ENCODE measurements around the gene TLCD1. TPM values are rescaled to one million over a fixed set of nuclear protein-coding genes. Genes with fewer than 3 reads are reported as not detected.

TLCD1 gene
- total and polyA plus RNA-seq, 10 of the 15 experiments (the other 5 are each of a cell fraction or from before 2014, with no cell fraction given), result 2.9 to 19.8 (median 7.7) TPM

DNA sequence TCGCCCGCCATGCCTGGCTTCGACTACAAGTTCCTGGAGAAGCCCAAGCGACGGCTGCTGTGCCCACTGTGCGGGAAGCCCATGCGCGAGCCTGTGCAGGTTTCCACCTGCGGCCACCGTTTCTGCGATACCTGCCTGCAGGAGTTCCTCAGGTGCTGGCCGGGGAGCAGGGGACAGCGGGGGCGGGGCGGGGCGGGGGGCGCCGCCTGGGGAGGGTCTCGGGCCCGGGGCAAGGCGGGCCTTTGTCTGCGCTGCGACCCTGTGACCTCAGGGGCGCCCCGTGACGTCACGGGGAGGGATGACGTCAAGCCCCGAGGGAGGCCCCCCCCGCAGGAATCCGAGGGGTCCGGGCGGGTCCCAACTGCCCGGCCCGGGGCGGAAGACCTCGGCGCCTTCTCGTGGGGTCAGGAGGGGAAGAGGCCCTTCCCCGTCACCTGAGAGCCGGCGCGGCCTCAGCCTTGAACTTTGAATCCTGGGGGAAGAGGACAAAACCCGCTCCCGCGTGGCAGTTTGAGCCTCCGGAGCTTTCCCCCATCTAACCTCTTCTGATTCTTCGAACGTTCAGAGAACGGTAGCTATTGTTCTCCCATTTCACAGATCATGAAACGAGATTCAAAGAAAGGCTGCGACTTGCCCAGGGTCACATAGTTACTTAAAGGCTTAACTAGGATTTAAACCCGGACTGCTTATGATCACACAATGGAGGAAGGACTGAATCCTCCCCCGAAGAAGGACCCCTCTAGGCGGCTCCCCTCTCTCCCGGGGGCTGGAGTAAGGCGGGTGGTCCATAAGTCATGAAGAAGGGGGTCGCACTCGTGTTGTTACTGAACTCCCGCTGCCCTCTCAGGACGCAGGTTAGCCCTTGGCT lies 18.3 kb upstream of the TLCD1 start (continued):
- TF ChIP-seq, protein P1, sequence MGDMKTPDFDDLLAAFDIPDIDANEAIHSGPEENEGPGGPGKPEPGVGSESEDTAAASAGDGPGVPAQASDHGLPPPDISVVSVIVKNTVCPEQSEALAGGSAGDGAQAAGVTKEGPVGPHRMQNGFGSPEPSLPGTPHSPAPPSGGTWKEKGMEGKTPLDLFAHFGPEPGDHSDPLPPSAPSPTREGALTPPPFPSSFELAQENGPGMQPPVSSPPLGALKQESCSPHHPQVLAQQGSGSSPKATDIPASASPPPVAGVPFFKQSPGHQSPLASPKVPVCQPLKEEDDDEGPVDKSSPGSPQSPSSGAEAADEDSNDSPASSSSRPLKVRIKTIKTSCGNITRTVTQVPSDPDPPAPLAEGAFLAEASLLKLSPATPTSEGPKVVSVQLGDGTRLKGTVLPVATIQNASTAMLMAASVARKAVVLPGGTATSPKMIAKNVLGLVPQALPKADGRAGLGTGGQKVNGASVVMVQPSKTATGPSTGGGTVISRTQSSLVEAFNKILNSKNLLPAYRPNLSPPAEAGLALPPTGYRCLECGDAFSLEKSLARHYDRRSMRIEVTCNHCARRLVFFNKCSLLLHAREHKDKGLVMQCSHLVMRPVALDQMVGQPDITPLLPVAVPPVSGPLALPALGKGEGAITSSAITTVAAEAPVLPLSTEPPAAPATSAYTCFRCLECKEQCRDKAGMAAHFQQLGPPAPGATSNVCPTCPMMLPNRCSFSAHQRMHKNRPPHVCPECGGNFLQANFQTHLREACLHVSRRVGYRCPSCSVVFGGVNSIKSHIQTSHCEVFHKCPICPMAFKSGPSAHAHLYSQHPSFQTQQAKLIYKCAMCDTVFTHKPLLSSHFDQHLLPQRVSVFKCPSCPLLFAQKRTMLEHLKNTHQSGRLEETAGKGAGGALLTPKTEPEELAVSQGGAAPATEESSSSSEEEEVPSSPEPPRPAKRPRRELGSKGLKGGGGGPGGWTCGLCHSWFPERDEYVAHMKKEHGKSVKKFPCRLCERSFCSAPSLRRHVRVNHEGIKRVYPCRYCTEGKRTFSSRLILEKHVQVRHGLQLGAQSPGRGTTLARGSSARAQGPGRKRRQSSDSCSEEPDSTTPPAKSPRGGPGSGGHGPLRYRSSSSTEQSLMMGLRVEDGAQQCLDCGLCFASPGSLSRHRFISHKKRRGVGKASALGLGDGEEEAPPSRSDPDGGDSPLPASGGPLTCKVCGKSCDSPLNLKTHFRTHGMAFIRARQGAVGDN (IDR thresholded peaks at IDR 0.05), result 0 out of 2 replicates have a peak, but pooled peaks have one; percentile 62
- TF ChIP-seq SRF (IDR thresholded peaks at IDR 0.05; ENCODE audit: low read depth in 2 of 2, low read length in 2 of 2), result no peak
- TF ChIP-seq, protein P2, sequence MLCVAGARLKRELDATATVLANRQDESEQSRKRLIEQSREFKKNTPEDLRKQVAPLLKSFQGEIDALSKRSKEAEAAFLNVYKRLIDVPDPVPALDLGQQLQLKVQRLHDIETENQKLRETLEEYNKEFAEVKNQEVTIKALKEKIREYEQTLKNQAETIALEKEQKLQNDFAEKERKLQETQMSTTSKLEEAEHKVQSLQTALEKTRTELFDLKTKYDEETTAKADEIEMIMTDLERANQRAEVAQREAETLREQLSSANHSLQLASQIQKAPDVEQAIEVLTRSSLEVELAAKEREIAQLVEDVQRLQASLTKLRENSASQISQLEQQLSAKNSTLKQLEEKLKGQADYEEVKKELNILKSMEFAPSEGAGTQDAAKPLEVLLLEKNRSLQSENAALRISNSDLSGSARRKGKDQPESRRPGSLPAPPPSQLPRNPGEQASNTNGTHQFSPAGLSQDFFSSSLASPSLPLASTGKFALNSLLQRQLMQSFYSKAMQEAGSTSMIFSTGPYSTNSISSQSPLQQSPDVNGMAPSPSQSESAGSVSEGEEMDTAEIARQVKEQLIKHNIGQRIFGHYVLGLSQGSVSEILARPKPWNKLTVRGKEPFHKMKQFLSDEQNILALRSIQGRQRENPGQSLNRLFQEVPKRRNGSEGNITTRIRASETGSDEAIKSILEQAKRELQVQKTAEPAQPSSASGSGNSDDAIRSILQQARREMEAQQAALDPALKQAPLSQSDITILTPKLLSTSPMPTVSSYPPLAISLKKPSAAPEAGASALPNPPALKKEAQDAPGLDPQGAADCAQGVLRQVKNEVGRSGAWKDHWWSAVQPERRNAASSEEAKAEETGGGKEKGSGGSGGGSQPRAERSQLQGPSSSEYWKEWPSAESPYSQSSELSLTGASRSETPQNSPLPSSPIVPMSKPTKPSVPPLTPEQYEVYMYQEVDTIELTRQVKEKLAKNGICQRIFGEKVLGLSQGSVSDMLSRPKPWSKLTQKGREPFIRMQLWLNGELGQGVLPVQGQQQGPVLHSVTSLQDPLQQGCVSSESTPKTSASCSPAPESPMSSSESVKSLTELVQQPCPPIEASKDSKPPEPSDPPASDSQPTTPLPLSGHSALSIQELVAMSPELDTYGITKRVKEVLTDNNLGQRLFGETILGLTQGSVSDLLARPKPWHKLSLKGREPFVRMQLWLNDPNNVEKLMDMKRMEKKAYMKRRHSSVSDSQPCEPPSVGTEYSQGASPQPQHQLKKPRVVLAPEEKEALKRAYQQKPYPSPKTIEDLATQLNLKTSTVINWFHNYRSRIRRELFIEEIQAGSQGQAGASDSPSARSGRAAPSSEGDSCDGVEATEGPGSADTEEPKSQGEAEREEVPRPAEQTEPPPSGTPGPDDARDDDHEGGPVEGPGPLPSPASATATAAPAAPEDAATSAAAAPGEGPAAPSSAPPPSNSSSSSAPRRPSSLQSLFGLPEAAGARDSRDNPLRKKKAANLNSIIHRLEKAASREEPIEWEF (IDR thresholded peaks at IDR 0.05; ENCODE audit: insufficient replicate concordance, low read depth, low read length), result no peak
- TF ChIP-seq, protein P3, sequence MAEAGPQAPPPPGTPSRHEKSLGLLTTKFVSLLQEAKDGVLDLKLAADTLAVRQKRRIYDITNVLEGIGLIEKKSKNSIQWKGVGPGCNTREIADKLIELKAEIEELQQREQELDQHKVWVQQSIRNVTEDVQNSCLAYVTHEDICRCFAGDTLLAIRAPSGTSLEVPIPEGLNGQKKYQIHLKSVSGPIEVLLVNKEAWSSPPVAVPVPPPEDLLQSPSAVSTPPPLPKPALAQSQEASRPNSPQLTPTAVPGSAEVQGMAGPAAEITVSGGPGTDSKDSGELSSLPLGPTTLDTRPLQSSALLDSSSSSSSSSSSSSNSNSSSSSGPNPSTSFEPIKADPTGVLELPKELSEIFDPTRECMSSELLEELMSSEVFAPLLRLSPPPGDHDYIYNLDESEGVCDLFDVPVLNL (IDR thresholded peaks at IDR 0.05; ENCODE audit: low read depth, low read length), result no peak
- TF ChIP-seq RB1 (IDR thresholded peaks at IDR 0.05; ENCODE audit: borderline replicate concordance), result no peak
- TF ChIP-seq, protein P4, sequence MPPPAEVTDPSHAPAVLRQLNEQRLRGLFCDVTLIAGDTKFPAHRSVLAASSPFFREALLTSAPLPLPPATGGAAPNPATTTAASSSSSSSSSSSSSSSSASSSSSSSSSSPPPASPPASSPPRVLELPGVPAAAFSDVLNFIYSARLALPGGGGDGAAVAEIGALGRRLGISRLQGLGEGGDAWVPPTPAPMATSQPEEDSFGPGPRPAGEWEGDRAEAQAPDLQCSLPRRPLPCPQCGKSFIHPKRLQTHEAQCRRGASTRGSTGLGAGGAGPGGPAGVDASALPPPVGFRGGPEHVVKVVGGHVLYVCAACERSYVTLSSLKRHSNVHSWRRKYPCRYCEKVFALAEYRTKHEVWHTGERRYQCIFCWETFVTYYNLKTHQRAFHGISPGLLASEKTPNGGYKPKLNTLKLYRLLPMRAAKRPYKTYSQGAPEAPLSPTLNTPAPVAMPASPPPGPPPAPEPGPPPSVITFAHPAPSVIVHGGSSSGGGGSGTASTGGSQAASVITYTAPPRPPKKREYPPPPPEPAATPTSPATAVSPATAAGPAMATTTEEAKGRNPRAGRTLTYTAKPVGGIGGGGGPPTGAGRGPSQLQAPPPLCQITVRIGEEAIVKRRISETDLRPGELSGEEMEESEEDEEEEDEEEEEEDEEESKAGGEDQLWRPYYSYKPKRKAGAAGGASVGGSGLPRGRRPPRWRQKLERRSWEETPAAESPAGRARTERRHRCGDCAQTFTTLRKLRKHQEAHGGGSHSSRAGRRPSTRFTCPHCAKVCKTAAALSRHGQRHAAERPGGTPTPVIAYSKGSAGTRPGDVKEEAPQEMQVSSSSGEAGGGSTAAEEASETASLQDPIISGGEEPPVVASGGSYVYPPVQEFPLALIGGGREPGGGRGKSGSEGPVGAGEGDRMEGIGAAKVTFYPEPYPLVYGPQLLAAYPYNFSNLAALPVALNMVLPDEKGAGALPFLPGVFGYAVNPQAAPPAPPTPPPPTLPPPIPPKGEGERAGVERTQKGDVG (CRISPR knock-in tag; IDR thresholded peaks at IDR 0.05), result no peak
- peak in 1 of 2 experiments; percentile 93; a peak in 1 of 4 replicates for TF ChIP-seq BHLHE40 (IDR thresholded peaks at IDR 0.05; ENCODE audit: borderline replicate concordance in 1 of 2, low read depth in 2 of 2, low read length in 1 of 2)
- no peak for TF ChIP-seq IRF4 (IDR thresholded peaks at IDR 0.05; ENCODE audit: low read depth, low read length)
- TF ChIP-seq, protein P5, sequence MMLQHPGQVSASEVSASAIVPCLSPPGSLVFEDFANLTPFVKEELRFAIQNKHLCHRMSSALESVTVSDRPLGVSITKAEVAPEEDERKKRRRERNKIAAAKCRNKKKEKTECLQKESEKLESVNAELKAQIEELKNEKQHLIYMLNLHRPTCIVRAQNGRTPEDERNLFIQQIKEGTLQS (IDR thresholded peaks at IDR 0.05; ENCODE audit: borderline replicate concordance, extremely low read depth, low read depth, low read length), result no peak
- TF ChIP-seq ETV6 (conservative IDR thresholded peaks at IDR 0.05 in 1 of 2, IDR thresholded peaks at IDR 0.05 in 1 of 2; ENCODE audit: borderline replicate concordance in 1 of 2, low read depth in 1 of 2), result no peak
- no peak for TF ChIP-seq HDAC2 (IDR thresholded peaks at IDR 0.05)
- 0 out of 2 replicates have a peak, but pooled peaks have one; percentile 11 for TF ChIP-seq LARP7 (IDR thresholded peaks at IDR 0.05)
- TF ChIP-seq KLF5 (IDR thresholded peaks at IDR 0.05; ENCODE audit: partially characterized antibody), result no peak

All from GM12878 (cell line).